DOHH2 (cell line): ENCODE data around the gene ADGRG4.

Experiments
- H3F3A ChIP-seq: fragments of 200-600 bp; sonication (generic), shearing (Covaris generic); 2 replicates; pipeline ENCODE4 v1.6.0; 2016; ENCODE audit warnings: antibody characterized with exemption, mild to moderate bottlenecking; ENCODE audit not compliant: control insufficient read depth, insufficient read depth
- H3K27ac ChIP-seq: fragments of 200-600 bp; sonication (generic); 2 replicates; pipeline ENCODE4 v1.5.1; 2014; ENCODE audit warnings: low read depth, mild to moderate bottlenecking, low read length, moderate library complexity
- H3K27me3 ChIP-seq: fragments of 200-600 bp; sonication (generic); 2 replicates; pipeline ENCODE4 v1.6.1; 2014; ENCODE audit warnings: mild to moderate bottlenecking, low read length, mixed read lengths; ENCODE audit not compliant: control insufficient read depth
- H3K36me3 ChIP-seq: fragments of 200-600 bp; sonication (generic); 2 replicates; pipeline ENCODE4 v1.6.1; 2014; ENCODE audit warnings: mild to moderate bottlenecking, low read length, moderate library complexity, mixed read lengths; ENCODE audit not compliant: control insufficient read depth
- H3K4me1 ChIP-seq: fragments of 200-600 bp; sonication (generic); 2 replicates; pipeline ENCODE4 v1.6.1; 2014; ENCODE audit warnings: mild to moderate bottlenecking, low read length, mixed read lengths; ENCODE audit not compliant: control insufficient read depth
- H3K4me2 ChIP-seq: fragments of 200-600 bp; sonication (generic); 2 replicates; pipeline ENCODE4 v1.6.0; 2014; ENCODE audit warnings: mild to moderate bottlenecking, low read length, moderate library complexity
- H3K4me3 ChIP-seq: fragments of 200-600 bp; sonication (generic); 2 replicates; pipeline ENCODE4 v1.5.1; 2014; ENCODE audit warnings: mild to moderate bottlenecking, low read length, mixed read lengths
- H3K79me2 ChIP-seq: fragments of 200-600 bp; sonication (generic); 2 replicates; pipeline ENCODE4 v1.6.1; 2014; ENCODE audit warnings: mild to moderate bottlenecking, low read length, mixed read lengths; ENCODE audit not compliant: control insufficient read depth
- H3K9me2 ChIP-seq: fragments of 200-600 bp; sonication (generic); replicated peaks from 2 replicates; pipeline ENCODE4 v1.6.1; 2014; ENCODE audit warnings: mild to moderate bottlenecking, low read length, mixed read lengths; ENCODE audit not compliant: control insufficient read depth
- H3K9me3 ChIP-seq: fragments of 200-600 bp; sonication (generic); 2 replicates; pipeline ENCODE4 v1.6.1; 2014; ENCODE audit warnings: antibody characterized with exemption, low read length, mixed read lengths; ENCODE audit not compliant: control insufficient read depth, insufficient read depth
- H4K20me1 ChIP-seq: fragments of 200-600 bp; sonication (generic); 2 replicates; pipeline ENCODE4 v1.6.0; 2014; ENCODE audit warnings: low read depth, mild to moderate bottlenecking, antibody characterized with exemption, low read length, moderate library complexity; ENCODE audit not compliant: control insufficient read depth, insufficient read depth
- EZH2phosphoT487 ChIP-seq: fragments of 200-600 bp; sonication (generic); IDR thresholded peaks from 2 replicates; pipeline ENCODE4 v1.6.1; 2017; ENCODE audit warnings: borderline replicate concordance, mild to moderate bottlenecking, antibody characterized with exemption, low read length, moderate library complexity, mixed read lengths
- TF ChIP-seq, protein P1 (sequence below): fragments of 200-600 bp; sonication (generic); IDR thresholded peaks from one replicate; pipeline ENCODE4 v1.5.1; 2014; ENCODE audit warnings: antibody characterized with exemption, mild to moderate bottlenecking, low read depth, low read length; ENCODE audit not compliant: poor library complexity, severe bottlenecking

The ADGRG4 gene

DNA sequence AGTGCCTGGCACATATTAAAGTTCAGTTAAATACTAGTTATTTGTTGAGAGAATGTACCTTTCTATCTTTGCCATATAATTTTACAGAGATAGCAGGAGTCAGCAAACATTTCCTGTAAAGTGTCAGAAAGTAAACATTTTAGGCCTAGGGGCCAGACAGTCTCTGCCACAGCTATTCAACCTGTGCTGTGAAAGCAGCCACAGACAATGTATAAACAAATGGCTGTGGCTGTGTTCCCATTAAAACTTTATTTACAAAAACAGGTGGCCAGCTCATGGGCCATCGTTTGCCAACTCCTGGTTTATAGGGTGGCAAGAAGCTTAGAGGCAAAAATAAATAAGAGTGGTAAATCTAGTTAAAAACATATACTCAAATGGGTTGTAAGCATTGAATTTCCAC is 153.0 kb downstream of the ADGRG4 start:
- Histone ChIP-seq H3K9me2 (no peaks in the 10 kb centered on the region), H3K9me3 (no peaks in the 10 kb centered on the region), H3K27me3 (no peaks in the 10 kb centered on the region), H3K4me1 (no peaks in the 10 kb centered on the region), H3K4me3 (no peak overlapping the region), H3K27ac (no peak overlapping the region), H3F3A (no peaks in the 10 kb centered on the region), H3K79me2 (no peaks in the 10 kb centered on the region), H4K20me1 (no peaks in the 10 kb centered on the region), H3K36me3 (no peaks in the 10 kb centered on the region), H3K4me2 (no peak overlapping the region)
- TF ChIP-seq EZH2phosphoT487, result no peak
- TF ChIP-seq, protein P1, sequence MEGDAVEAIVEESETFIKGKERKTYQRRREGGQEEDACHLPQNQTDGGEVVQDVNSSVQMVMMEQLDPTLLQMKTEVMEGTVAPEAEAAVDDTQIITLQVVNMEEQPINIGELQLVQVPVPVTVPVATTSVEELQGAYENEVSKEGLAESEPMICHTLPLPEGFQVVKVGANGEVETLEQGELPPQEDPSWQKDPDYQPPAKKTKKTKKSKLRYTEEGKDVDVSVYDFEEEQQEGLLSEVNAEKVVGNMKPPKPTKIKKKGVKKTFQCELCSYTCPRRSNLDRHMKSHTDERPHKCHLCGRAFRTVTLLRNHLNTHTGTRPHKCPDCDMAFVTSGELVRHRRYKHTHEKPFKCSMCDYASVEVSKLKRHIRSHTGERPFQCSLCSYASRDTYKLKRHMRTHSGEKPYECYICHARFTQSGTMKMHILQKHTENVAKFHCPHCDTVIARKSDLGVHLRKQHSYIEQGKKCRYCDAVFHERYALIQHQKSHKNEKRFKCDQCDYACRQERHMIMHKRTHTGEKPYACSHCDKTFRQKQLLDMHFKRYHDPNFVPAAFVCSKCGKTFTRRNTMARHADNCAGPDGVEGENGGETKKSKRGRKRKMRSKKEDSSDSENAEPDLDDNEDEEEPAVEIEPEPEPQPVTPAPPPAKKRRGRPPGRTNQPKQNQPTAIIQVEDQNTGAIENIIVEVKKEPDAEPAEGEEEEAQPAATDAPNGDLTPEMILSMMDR, result no peak

DNA sequence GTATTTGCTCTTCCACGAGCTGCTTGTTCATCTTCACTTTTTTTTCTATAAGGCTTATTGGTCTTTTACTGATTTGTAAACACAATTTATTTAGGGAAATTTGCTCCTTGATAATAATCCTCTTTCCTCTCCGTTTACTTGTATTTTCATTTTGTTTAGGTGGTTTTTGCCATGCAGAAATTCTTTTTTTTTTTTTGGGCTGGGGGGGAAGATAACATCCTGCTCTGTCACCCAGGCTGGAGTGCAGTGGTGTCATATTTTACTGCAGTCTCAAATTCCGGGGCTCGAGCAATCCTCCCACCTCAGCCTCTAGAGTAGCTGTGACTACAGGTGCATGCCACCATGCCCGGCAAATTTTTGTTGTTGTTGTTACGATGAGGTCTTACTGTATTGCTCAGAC is 155.4 kb downstream of the ADGRG4 start:
- H3K36me3 ChIP-seq, result no peaks in the 10 kb centered on the region
- H3K4me3 ChIP-seq, result no peak overlapping the region
- H3K4me2 ChIP-seq, result no peak overlapping the region
- no peaks in the 10 kb centered on the region for H3K9me2 ChIP-seq
- no peak for TF ChIP-seq EZH2phosphoT487
- TF ChIP-seq, protein P1, result no peak
- no peaks in the 10 kb centered on the region for H3K9me3 ChIP-seq
- no peaks in the 10 kb centered on the region for H3K79me2 ChIP-seq
- H3K27me3 ChIP-seq, result no peaks in the 10 kb centered on the region
- no peaks in the 10 kb centered on the region for H4K20me1 ChIP-seq
- H3K27ac ChIP-seq, result no peak overlapping the region
- H3K4me1 ChIP-seq, result no peaks in the 10 kb centered on the region
- H3F3A ChIP-seq, result no peaks in the 10 kb centered on the region

DNA sequence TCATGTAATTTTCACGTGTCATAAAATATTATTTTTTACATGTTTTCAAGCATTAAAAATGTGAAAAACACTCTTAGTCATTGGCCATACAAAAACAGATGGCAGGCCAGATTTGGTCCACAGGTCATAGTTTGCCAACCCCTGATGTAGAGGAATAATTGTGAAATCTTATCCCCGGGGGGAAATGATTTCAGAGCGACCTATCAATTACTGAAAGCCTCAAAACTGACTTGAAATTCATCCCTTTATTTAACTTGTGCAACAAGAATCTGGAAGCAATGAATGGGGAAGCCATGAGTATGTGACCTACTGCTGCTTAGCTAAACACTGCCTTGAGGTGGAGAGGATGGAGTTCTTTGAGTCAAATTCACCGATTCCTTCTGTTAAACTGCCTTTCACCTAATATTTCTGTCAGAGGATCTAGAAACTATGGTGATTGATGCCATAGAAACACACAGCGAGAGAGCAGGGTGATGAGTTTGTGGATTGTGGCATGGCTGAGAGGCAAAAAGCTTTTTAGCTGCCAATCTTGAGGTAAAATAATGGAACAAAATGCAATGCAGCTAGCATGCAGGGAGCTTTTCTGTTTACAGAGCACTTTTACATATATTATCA is 156.6 kb downstream of the ADGRG4 start:
- H3K4me1 ChIP-seq, result no peaks in the 10 kb centered on the region
- H3K27me3 ChIP-seq, result no peaks in the 10 kb centered on the region
- no peaks in the 10 kb centered on the region for H3F3A ChIP-seq
- H3K36me3 ChIP-seq, result no peaks in the 10 kb centered on the region
- H3K79me2 ChIP-seq, result no peaks in the 10 kb centered on the region
- H3K4me3 ChIP-seq, result no peak overlapping the region
- no peaks in the 10 kb centered on the region for H4K20me1 ChIP-seq
- H3K9me2 ChIP-seq, result no peaks in the 10 kb centered on the region
- H3K27ac ChIP-seq, result no peak overlapping the region
- H3K4me2 ChIP-seq, result no peak overlapping the region
- no peaks in the 10 kb centered on the region for H3K9me3 ChIP-seq
- TF ChIP-seq EZH2phosphoT487, result no peak
- TF ChIP-seq, protein P1, result no peak
